Measurements from ENCODE around the gene TLR6.

Gene TLR6

GRCh38 chr4:38860788-38861424 lies 4.3 kb upstream of the TLR6 start (continued):
- TF ChIP-seq PRDM1 (tag by site-specific recombination; IDR thresholded peaks at IDR 0.05), result 0 out of 2 replicates have a peak, but pooled peaks have one; percentile 25
- peak; percentile 14; the same call in 1 of the 2 replicates for TF ChIP-seq ZNF654 (tag by site-specific recombination; IDR thresholded peaks at IDR 0.05; ENCODE audit: low read depth)
- TF ChIP-seq ZNF677 (tag by site-specific recombination; IDR thresholded peaks at IDR 0.05), result no peak

- H3K4me3 ChIP-seq (ENCODE audit: low read depth, low read length), result no peak overlapping the region
- no peaks in the 10 kb centered on the region for H3K9me3 ChIP-seq (ENCODE audit: control insufficient read depth, insufficient read depth, low read depth, low read length)
- POLR2A ChIA-PET, result no interaction called here
- H3K27ac ChIP-seq (ENCODE audit: extremely low read depth, low read depth, low read length), result no peak overlapping the region
- H3K36me3 ChIP-seq (ENCODE audit: control insufficient read depth in 2 of 2, insufficient read depth in 1 of 2, low read length in 2 of 2), result no peaks in the 10 kb centered on the region
- CTCF ChIA-PET, result interaction anchor here (0.6 to 3.8 kb wide), 6 partner anchors 14 to 193 kb away, joined by 3 to 44 read pairs (median 18); no protein-coding TSS in a partner anchor
- no peaks in the 10 kb centered on the region for H3K4me1 ChIP-seq (ENCODE audit: control insufficient read depth, insufficient read depth, low read length)
- TF ChIP-seq ZFP69B (tag by site-specific recombination; IDR thresholded peaks at IDR 0.05) (no peak), TRIM28 (IDR thresholded peaks at IDR 0.05; ENCODE audit: borderline replicate concordance, low read length) (no peak), ZFP37 (tag by site-specific recombination; IDR thresholded peaks at IDR 0.05) (no peak), ZNF692 (tag by site-specific recombination; IDR thresholded peaks at IDR 0.05) (no peak), ZNF426 (tag by site-specific recombination; IDR thresholded peaks at IDR 0.05) (no peak), ZNF677 (tag by site-specific recombination; IDR thresholded peaks at IDR 0.05) (no peak), ZNF121 (tag by site-specific recombination; IDR thresholded peaks at IDR 0.05) (no peak), ZNF341 (tag by site-specific recombination; IDR thresholded peaks at IDR 0.05; ENCODE audit: low read depth) (no peak), ZNF488 (tag by site-specific recombination; IDR thresholded peaks at IDR 0.05) (no peak), ZBTB44 (tag by site-specific recombination; IDR thresholded peaks at IDR 0.05) (no peak), ZXDB (tag by site-specific recombination; IDR thresholded peaks at IDR 0.05) (no peak), SCRT2 (tag by site-specific recombination; IDR thresholded peaks at IDR 0.05) (no peak), ZNF302 (tag by site-specific recombination; IDR thresholded peaks at IDR 0.05; ENCODE audit: low read depth) (no peak), ZNF274 (IDR thresholded peaks at IDR 0.05; ENCODE audit: low read length) (no peak), ZNF274 (tag by site-specific recombination; IDR thresholded peaks at IDR 0.05; ENCODE audit: borderline replicate concordance) (no peak), ZNF785 (tag by site-specific recombination; IDR thresholded peaks at IDR 0.05) (no peak), IKZF3 (tag by site-specific recombination; IDR thresholded peaks at IDR 0.05) (no peak), ZNF202 (tag by site-specific recombination; IDR thresholded peaks at IDR 0.05; ENCODE audit: borderline replicate concordance) (no peak), ZNF174 (tag by site-specific recombination; IDR thresholded peaks at IDR 0.05) (no peak), ZNF221 (tag by site-specific recombination; IDR thresholded peaks at IDR 0.05; ENCODE audit: borderline replicate concordance) (no peak), ZNF10 (tag by site-specific recombination; IDR thresholded peaks at IDR 0.05) (no peak)
Measured at GRCh38 chr4:38859501-38859900, 2.9 kb upstream of the TLR6 start.
